OCI-M1 (cell line): Measurements from ENCODE around the gene HLA-DRA.
"Not testable (repeated sequence)": the region's sequence is repeated elsewhere in the genome, so short reads cannot be mapped to it uniquely, and the experiment has no call there.

ENCODE experiments used
- DNase-seq: peaks from one replicate; lab custom pipeline; 2025; lab: John Stamatoyannopoulos, UW

Gene HLA-DRA

DNA sequence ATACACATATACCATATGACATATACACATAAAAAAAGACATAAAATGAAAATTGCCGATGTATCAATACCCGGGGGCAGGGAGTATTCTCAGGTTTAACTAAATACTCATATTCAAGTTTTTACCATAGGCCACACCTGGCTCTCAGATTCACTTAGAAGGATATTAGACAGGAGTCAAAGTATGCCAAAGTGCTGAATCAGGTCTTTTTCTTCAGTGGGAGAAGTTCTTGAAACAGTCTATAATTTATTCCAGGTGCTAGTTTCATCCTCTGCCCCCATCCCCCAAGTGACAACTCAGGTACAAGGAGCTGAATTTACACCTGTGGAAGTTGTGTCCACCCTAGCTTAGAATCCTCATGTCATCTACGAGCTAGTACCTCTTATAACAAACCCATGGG, 8.5 kb upstream of the HLA-DRA start:
- DNase-seq = no peak

DNA sequence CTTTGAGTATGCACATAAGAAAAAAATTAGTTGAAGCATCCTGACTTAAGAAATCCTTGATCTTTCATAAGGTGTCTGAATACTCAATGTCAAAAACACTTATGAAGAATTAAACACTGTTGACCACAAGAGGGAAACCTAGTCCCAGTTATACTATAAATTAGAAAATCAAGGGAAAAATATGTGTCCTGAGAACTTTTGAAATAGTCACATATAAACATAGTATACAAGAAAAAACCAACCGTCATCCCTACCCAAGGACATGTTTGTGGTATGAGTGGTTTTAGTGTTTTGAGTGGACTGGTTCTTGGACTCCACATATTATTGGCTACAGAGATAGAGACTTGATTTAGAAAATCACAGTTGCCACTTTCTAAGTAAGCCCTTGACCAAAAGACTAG, 7.6 kb upstream of the HLA-DRA start:
- DNase-seq = peak; percentile 76

DNA sequence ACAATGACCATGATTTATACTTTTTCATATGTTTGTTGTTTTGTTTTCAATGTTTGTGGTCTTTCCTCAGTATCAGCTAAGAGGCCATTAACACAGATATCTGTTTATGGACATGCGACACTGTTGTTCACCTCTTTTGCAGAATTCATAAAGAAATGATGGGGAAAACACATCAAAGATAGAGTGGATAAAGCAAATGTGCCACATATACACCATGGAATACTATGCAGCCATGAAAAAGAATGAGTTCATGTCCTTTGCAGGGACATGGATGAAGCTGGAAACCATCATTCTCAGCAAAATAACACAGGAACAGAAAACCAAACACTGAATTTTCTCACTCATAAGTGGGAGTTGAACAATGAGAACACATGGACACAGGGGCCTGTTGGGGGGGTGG, 5.7 kb upstream of the HLA-DRA start:
- not testable (repeated sequence) for DNase-seq

DNA sequence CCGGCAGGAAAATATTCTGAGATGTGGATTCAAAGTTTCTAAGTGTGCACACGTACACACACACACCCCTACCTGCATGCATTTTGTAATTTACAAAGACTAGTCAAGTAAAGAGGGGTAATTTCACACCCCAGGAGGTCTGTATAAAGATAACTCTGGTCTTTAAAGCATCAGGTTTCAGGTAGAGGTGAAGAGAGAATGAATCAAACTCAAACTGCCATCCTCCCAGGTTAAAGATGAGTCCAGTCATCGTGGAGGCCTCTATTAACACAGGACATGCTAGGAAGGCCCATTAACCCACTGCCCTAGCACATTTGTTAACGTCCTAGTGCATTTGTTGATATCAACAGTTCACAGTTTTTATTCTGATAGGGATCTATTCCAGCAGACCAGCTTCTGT, 3.5 kb upstream of the HLA-DRA start:
- no peak for DNase-seq

DNA sequence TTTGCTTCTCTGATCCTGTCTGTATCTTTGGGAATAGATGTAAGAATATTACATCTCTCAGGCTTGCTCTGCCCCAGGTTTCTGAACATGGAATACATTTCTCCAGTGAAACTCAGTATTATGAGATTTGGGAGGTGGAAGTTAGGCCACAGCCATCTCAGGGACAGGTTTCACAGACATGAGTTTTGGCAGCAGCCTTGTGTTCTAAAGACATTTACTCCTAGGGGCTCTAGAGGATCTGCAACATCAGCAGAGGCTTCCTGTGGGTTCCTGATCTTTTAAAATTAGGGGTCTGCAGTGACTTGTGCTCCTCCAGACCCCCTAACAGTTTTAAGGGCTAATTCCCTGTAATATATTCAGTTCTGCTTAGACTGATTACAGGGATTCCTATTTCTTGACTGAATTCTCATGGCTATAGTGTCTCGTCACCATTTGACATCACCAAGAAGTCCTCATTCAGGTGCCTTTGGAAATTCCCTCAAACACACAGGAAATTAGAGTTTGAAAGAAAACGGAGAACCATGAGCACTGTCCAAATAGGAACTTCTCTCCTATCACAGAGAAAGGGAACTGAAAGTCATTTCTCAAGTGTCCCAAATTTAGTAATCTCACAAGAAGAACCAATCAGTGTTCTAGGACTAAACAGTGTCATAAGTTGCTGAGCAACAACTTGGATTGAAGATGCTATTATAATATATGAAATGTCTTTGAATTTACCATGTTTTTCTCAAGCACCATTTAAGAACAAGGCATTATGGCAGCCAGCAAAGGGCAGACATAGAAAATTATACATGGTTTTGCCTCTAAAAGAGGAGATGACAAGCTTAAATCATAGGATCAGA, 2.5 kb upstream of the HLA-DRA start:
- DNase-seq = peak; percentile 87

DNA sequence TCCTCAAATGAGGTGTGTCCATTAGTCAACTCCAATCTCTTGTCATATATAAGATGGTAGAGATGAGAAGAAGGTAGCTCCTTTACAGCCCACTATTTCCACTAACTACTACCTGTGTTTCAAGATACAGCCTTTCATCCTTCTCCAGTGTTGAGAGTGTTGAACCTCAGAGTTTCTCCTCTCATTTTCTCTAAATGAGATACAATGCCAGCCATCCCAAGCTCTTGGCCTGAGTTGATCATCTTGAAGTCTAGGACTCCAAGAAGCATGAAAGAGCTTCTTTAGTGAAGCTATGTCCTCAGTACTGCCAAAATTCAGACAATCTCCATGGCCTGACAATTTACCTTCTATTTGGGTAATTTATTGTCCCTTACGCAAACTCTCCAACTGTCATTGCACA, 548 bp upstream of the HLA-DRA start:
- no peak for DNase-seq

DNA sequence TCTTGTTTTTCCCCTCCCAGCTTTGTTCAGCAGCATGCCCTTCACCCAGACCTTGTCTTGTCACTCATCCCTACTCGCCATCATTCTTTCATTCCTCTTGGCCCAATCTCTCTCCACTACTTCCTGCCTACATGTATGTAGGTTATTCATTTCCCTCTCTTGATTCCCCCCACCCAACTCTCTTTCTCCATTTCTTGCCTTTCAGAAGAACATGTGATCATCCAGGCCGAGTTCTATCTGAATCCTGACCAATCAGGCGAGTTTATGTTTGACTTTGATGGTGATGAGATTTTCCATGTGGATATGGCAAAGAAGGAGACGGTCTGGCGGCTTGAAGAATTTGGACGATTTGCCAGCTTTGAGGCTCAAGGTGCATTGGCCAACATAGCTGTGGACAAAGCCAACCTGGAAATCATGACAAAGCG, 2.6 kb downstream of the HLA-DRA start:
- no peak for DNase-seq

DNA sequence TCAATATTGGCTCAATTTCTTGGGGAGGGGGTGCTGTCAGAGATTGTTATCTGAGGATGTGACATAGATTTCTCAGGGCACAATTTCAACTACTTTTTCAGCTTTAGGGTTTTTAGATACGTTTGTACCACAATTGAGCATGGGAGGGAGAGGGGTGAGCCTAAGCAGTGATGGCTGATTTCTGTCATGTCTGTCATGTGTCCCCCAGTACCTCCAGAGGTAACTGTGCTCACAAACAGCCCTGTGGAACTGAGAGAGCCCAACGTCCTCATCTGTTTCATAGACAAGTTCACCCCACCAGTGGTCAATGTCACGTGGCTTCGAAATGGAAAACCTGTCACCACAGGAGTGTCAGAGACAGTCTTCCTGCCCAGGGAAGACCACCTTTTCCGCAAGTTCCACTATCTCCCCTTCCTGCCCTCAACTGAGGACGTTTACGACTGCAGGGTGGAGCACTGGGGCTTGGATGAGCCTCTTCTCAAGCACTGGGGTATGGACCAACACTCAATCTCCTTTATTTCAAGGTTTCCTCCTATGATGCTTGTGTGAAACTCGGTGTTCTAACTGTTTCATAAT, 3.4 kb downstream of the HLA-DRA start:
- DNase-seq = no peak

DNA sequence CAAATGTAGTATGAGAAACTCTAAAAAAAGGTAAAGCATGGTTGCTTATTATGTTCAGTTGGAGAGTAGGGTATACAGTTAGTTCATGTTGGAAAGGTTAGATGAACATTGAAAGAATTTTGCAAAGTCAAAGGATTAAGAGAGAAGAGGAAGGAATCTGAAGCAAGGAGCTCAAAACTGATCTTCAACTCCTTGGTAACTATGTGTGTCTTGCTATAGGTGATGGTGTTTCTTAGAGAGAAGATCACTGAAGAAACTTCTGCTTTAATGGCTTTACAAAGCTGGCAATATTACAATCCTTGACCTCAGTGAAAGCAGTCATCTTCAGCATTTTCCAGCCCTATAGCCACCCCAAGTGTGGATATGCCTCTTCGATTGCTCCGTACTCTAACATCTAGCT, 4.7 kb downstream of the HLA-DRA start:
- DNase-seq = no peak

DNA sequence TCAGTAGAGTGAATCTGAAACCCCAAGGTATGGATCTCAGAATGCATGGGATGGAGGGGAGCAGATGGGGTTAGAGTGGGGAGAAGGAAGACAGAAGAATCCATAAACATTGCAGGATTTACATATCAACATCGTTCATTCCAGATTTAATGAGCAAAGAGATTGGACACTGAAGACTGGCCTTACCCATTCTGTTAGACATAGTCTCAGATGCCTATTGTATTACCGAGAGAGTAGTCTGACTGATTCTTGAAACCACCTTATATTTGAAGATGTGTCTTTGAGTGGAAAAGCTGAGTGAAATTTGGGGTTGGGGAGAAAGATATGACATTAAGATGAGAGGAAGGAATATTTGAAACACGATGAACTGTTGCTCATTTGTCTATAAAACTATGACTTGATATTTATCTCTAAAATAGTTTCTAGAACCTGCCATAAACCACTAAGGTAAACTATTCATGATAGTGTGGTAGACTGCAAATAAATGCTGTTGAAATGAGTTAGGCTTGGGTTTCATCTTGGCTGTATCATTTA, 5.7 kb downstream of the HLA-DRA start:
- no peak for DNase-seq

DNA sequence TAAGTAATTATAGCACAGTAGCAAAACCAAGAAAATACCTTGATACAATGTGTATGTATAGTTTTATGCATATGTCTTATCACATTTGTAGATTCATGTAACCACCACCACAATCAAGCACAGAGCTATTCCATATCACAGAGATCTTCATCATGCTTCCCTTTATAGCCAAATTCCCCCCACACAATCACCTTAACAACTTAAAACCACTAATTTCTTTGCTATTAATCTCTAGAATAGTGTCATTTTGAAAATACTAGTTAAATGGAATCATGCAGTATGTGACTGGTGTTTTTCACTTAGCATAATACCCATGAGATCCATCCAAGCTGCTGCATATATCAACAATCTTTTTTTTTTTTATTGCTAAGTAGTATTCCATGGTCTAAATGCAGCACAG, 8.2 kb downstream of the HLA-DRA start:
- DNase-seq = no peak

DNA sequence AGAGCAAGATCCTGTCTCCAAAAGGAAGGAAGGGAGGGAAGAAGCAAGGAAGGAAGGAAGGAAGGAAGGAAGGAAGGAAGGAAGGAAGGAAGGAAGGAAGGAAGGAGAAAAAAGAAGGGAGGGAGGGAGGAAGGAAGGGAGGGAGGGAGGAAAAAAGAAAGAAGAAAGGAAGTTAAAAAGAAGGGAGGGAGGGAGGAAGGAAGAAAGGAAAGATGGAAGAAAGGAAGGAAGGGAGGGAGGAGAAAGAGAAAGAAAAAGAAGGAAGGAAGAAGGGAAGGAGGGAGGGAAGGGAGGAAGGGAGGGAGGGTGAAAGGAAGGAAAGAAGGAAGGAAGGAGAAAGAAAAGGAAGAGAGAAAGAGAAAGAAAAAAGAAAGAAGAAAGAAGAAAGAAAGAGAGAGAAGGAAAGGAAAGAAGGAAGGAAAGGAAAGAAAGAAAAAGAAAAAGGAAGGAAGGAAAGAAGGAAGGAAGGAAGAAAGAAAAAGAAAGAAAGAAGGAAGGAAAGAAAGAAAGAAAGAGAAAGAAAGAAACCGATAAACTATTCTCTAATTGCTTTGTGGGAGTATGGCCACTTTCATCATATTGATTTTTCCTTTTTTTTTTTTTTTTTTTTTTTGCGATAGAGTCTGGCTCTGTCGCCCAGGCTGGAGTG, 9.5 kb downstream of the HLA-DRA start:
- DNase-seq = no peak

DNA sequence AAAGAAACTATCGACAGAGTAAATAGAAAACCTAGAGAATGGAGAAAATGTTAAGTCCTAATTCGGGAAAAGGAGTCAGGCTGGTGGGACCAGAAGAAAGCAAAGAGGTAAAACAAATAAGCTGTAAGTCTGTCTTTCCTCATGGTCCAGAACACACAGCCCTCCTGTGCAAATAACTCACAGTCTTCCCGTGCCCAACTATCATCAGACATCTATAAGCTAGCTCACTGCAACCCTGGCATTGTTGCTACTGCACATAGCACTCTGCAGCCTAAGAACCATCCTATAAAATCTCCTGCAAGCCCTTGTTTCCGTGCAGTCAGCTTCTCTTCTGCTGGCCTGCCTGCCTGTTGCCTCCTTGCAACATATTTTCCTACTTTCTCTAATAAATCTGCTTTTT, 17.4 kb downstream of the HLA-DRA start:
- no peak for DNase-seq

DNA sequence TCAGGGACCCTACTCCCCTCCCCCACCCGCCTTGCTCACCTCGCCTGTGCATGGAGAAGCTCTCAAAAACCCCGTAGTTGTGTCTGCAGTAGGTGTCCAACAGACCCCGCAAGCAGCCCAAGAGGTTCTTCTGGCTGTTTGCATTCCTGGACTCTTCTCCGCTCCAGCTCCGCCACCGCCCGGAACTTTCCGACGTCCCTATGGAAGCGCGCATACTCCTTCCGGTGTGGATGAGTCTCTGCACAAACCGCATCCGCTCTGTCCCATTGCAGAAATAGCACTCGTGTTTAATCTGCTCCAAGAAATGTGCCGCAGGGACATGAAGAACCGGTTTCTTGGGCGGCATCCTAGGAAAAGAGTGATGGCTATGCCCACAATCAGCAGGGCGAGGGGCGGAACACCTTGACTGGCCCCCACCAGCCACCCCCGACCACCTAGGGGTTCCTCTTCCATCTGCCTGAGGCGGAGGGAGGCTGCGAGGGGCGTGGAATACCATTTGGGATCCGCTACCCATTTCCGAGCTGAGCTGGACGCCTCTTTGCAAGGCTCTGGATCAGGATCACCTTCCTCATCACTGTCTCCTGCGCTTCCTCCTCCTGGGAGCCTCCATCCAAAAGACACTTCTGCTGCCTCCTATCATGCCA, 20.2 kb downstream of the HLA-DRA start:
- DNase-seq = no peak

DNA sequence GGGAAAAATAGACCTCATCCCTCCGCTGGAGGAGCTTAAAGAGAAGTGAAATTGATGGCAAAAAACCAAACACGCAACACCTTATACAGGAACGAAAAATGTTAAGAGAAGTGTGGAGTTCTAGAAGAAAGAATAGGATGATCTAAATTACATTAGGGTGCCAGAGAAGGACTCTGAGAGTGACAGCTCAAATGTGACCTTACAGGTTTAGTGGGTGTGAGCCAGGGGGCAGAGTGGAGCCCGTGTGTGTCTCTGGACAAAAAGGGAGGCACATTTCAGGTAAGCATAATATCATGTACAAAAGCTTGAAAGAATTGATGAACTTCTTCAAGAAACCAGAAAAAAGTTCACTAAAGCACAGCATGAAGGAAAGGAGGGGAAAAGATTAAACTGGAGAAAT, 20.8 kb downstream of the HLA-DRA start:
- no peak for DNase-seq

DNA sequence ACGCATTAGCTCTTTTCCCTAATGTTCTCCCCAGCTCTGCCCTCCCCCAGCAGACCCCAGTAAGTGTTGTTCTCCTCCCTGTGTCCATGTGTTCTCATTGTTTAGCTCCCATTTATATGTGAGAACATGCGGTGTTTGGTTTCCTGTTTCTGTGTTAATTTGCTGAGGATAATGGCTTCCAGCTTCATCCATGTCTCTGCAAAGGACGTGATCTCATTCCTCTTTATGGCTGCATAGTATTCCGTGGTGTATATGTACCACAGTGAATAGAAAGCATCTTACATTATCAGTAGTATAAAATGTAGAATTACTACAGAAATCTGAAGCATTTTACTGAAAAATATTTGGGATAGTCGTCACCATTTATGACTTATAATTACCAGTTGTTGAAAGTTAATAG, 21.8 kb downstream of the HLA-DRA start:
- no peak for DNase-seq

DNA sequence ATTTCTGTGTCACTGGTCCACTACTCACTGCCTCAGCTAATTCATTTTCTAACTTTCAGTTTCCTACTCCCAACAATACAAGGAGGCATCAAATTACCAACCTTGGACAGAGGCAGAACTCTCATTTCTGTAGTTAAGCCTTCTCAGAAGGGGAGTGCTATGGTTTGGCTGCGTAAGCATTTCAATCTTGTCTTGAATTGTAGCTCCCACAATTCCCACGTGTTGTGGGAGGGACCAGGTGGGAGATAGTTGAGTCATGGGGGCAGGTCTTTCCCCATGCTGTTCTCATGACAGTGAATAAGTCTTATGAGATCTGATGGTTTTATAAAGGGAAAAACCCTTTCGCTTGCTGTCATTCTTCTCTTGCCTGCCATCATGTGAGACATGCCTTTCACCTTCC, 22.9 kb downstream of the HLA-DRA start:
- peak; percentile 53 for DNase-seq

DNA sequence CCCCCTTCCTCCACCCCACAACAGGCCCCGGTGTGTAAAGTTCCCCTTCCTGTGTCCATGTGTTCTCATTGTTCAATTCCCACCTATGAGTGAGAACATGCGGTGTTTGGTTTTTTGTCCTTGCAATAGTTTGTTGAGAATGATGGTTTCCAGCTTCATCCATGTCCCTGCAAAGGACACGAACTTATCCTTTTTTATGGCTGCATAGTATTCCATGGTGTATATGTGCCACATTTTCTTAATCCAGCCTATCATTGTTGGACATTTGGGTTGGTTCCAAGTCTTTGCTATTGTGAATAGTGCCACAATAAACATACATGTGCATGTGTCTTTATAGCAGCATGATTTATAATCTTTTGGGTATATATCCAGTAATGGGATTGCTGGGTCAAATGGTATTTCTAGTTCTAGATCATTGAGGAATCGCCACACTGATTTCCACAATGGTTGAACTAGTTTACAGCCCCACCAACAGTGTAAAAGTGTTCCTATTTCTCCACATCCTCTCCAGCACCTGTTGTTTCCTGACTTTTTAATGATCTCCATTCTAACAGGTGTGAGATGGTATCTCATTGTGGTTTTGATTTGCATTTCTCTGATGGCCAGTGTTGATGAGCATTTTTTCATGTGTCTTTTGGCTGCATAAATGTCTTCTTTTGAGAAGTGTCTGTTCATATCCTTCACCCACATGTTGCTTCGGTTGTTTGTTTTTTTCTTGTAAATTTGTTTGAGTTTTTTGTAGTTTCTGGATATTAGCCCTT, 28.2 kb downstream of the HLA-DRA start:
- DNase-seq = not testable (repeated sequence)

DNA sequence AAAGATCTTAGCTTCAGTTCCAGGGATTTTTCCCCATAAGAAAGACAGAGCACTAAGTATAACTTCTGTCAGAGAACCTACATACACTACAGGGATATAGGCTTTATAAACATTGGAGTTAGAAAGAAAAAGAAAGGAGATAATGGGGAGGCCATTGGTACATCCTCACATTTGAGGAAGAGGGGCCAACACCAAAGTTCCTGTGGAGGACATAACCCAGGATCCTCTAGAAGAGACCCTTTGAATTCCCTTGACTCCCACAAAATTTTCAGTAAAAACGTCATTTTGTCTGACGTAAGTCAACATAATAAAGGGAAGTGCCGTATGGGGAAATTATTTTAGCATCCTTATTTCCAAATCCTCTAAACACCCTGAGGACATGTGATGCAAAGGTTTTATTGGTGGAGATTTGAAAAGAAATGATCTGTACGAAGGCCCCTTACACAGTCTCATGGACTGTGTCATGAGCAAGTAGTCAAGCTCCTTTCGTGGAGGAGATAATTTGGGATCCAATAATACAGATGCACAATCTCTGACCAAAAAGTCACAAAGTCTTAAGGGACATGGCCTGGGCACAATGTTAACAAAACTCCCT, 33.2 kb downstream of the HLA-DRA start:
- DNase-seq = no peak

DNA sequence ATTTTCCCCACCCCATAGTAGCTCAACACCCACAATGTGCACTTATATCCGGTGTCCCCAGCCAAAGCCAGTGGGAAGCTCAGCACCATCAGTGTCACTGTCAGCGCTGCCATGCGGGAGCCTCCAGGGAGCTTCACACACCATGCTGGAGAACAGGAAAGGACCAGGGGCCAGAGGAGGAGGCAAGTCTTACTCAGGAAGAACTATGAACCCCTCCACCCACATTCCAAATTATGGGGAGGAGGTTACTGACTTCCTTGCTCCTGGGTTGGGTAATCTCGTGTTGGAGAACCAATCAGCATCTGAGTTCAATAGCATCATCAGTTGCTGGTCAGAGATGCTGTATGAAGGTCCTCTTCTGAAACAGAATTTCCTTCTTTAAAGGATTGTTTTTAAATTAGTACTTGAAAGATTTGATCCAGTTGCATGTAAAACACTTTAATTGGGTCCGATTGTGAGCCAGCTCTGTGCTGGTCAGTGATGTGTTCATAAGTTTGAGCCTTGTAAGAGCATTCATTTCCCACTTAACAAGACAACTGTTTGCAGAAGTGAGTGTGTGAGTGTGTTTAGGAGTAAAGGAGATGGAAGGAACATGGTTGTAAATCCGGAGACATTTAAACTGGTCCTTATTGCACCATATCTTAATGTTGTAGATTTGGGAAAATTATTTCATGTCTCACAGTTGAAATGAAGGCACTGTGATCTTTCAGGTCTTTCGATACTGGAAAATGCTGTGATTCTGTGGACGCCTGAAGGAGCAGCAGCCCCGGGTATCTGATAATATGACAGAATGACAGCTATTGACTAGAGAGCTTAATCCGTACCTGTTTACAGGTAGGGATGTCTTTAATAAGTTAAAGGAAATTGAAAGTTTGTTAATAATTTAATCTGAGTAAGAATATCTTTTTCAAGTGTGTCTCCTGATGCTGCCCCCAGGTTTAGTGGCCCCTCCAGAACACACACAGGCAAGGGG, 34.0 kb downstream of the HLA-DRA start:
- peak; percentile 66 for DNase-seq
